Thyroid gland (tissue), 4 donors: ENCODE measurements around the gene SLC23A2.

Experiments
- CTCF ChIP-seq, 6 experiments: fragments of 200-600 bp in 3 of 6; fragments of 450-650 bp in 3 of 6; sonication (generic) in 3 of 6; IDR thresholded peaks; one replicate each; pipeline ENCODE4 v1.5.1; 2016 to 2019; ENCODE audit warnings: antibody characterized with exemption in 6 of 6, mild to moderate bottlenecking in 2 of 6, inconsistent platforms in 1 of 6, moderate library complexity in 1 of 6
- POLR2A ChIP-seq, 2 donors: fragments of 450-650 bp; IDR thresholded peaks; one replicate each; pipeline ENCODE4 v1.6.1; 2017; ENCODE audit warnings: antibody characterized with exemption in 2 of 2, mild to moderate bottlenecking in 2 of 2, moderate library complexity in 1 of 2

- TF ChIP-seq CTCF (IDR thresholded peaks at IDR 0.05) (no peak), POLR2A (IDR thresholded peaks at IDR 0.05) (no peak)
Observed at GRCh38 chr20:4812641-4813075, 188.7 kb downstream of the SLC23A2 start.
